HG02763 (cell line): ENCODE measurements around the gene LIMD2.

Experiments used
- ATAC-seq: cut with Tn5 transposase; IDR thresholded peaks from one replicate; pipeline ENCODE4 v1.9.1; 2021; ENCODE audit warnings: mild to moderate bottlenecking, moderate library complexity; ENCODE audit not compliant: unreplicated experiment

The LIMD2 gene

DNA sequence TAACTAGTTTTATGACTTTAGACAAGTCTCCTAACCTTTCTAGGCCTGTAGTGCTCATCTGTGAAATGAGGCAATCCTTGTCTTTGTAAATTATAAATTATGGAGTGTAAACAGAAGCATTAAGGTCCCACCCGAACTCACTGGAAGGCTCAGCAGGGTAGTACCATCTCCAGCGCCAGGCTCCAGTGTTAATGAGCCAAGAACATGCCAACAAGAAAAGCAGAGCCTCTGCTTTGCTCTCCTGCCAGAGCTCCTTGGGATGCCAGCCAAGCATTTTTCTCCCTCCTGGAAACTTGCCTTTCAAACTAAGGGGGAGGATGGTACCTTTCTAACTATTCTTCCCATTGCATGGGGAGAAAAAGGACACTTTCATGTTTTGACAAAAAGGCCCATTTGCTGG is 14.9 kb downstream of the LIMD2 start:
- ATAC-seq = no peak

DNA sequence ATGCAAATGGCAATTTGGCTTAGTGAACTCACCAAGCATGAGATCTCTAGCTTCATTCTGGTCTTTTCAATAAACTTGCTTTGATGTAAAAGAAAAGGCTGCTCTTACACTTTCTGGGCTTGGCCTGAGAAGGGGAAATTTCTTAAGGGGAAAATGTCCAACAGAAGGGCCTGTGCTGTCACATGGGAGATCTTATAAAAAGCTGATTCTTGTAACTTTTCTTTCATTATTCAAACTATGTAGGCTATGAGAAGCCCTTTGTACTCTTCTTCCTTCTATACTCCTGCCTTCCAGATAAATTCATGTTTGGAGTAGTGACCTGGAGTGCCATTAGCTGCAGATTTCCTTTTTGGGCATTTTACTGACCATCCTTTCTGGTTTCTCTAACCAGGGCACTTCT is 16.9 kb downstream of the LIMD2 start:
- ATAC-seq = no peak

DNA sequence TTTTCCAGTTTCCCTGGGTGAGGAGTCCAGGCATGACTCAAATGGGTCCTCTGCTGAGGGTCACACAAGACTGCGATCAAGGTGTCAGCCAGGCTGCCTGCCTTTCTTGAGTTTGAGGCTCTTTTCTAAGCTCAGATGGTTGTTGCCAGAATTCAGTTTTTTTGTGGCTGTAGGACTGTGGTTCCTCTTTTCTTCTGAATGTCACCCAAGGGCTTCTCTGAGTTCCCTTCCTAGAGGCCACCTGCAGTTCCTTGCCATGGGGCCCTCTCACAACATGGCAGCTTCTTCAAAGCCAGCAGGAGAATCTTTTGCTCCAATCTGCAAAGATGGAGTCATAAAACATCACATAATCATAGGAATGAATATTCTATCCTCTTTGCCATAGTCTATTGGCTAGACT is 17.5 kb downstream of the LIMD2 start:
- no peak for ATAC-seq

DNA sequence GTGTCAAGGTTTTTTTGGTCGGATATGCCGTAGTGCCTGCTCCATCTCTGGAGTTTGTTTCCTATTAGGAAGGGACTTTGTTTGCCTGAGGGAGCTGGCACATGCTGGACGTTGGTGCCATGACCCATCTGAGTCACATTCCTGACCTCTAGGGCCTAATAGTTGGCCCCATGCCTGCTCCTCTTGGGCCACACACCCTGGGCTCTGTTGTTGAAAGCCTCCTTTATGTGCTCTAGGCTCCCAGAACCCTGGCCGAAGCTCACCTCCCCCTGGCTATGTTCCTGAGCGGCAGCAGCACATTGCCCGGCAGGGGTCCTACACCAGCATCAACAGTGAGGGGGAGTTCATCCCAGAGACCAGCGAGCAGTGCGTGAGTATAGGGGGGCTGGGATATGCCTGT is 18.4 kb downstream of the LIMD2 start:
- no peak for ATAC-seq

DNA sequence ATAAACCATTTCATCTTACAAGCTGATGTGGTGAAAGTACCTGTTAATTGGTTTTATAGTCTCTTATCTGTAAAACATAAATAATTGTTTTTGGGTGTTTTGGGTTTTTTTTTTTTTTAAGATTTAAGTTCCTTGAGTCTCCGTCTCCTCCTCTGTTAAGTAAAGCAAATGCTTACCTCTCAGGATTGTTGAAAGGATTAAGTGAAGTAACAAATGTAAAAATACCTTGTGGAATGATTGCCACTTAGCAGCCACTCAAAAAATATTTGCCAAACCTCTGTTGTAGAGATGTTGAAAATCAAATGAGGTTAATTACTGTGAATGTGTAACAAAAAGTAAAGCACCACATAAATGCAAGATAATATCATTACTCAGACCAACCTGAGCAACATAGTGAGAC is 19.2 kb downstream of the LIMD2 start:
- no peak for ATAC-seq

DNA sequence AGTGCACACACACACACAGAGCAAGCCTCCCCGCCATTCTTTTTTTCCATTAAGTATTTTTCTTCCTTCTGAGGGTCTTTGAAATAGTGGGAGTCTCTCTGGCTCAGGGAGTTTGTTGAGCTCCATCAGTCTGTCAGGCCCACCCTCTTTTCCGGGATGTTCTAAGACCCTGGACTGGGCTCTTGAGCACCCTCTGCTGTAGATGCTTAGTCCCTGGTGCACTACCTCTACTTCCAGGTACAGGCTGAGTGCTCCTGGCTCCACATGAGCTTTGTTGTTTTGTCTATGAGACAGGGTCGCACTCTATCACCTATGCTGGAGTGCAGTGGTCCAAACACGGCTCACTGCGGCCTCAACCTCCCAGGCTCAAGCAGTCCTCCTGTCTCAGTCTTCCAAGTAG is 20.7 kb downstream of the LIMD2 start:
- ATAC-seq = no peak

DNA sequence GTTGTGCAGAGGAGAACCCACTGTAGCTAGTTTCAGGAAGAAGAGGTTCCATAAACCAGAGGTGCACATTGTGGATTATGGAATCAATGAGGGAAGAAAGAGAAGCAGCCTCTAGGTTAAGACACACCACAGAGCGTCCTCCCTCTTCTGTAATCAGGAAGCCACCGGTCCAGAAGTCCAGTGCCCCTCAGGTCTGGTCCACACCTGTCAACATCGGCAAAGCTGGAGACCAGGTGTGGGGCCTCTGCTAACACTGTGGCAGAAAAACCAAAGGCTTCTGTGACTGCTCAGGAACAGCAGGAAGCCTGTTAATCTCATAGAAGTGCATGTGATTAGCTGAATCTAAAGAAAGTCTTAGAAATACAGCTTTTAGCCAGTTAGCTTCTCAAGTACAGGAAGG is 23.3 kb downstream of the LIMD2 start:
- ATAC-seq = no peak

DNA sequence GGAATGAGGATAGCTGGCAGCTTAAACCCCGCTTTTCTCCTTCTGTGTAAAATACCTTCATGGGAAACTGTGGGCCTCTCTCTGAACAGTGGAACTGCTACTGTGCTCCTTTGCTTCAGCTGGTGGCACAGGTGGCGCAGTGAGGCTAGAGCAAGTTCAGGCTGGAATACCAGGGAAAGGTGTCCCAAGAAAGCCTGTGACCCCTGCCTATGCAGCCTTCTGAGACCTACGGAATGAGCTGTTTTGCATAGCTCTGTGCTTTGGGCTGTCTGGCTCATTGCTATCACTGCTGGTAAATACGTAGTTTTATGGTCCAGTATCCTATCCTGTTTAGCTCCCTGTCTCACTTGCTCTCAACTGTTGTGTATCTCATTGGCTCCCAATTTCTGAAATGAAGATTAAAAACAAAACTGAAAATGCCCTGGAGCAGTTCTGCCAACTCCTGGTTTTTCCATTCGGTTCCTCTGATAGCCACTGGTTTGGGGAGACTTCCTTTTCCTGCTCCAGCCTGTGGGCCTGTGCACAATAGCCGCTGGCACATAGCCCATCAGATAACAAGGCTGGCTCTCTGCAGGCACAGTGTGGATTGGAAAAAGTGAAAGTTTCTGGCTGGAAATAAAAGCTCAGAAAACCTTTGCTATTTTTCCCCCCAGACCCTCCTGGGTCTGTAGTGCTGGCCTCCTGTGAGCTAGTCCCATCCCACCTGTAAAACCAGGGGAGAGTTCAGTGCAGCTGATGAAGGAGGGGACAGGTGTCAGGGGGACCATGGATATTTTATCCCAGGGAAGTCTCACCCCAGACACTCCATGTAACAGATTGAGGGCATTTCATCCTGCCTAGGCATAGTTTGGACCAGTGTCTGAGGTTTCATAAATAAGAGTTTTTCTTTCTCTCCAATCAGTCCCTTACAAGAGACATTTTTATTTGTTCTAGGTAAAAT is 24.0 kb downstream of the LIMD2 start:
- ATAC-seq = no peak

DNA sequence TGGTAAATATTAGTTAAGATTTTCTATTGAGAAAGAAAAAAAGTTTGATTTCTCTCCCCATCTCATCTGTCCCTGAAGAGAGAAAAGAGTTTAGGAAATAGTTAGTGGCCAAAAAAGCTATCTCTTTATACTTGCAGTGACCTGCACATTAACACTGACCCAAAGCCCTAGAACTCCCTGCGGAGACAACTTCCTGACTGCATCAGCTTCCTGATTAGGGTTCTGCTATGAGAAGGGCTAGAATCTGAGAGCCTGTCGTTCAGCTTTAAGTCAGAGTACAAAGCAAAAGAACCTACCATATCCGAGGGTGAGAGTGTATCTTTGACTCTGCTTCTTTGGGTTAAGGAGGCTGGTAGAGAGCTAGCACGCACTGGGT is 24.7 kb downstream of the LIMD2 start:
- no peak for ATAC-seq

DNA sequence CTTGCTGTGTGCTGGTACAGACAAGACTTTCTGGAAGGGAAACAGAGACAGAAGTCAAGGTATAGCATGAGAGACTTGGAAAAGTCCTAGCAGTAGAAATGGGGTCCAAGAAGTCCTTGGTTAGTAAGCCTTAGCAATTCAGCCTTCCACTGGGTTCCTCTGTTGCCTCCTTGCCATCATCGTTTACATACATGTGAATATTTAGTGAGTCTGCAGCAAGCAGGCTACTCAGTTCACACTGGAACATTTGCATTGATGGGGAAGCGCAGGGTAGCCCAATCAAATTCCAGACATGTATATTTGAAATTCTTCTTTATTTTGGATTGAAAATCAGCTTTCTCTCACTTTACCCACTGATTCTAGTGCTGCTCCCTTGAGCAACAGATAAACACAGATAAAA is 27.1 kb downstream of the LIMD2 start:
- no peak for ATAC-seq

DNA sequence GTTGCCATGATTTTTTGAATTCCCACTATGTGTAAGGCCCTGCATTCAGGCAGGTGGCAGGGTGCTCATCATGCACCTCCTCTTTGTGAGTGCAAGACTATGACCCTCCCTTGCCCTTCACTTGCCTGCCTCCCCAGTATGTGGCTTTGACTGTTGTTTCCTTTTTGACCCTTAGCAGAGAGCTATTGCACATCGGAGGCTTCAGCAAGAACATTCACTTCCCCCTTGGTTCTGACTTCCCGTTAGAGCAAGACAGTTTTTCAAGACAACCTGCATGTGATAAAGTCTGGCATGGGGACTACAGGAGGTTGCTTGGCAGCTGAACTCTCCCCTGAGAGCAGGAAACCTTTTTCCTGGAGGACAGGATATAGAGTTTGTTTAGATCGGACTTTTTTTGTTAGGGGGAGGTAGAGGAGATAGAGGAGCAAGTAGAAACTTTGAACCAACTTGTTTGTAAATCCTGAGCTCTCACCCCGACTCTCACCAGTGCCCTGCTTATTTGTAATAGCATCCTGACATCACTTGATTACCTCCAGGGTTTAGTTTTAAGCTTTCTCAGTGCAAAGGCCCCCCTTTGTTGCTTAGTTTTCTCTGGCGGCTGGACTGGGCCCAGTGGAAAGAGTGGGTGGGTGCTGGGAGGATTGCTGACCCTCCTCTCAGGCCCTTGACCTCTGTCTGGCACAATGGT is 34.3 kb downstream of the LIMD2 start:
- ATAC-seq = no peak

DNA sequence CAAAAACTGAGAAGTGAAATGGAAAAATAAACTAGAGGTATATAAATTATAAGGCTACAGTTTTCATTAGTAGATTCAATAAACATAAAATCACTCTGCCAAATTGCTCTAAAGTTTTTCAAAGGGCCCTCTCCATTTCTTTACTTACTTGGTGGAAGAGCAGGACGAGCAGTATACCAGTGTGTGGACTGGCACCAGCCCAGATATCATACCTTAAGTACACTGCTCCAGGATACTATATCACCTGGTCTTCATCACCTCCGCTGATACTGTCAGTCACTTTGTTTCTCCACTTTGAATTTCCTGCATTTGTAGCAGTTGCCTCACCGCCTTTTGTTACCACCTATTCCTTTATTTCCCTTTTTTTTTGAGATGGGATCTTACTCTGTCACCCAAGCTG is 40.1 kb downstream of the LIMD2 start:
- no peak for ATAC-seq

DNA sequence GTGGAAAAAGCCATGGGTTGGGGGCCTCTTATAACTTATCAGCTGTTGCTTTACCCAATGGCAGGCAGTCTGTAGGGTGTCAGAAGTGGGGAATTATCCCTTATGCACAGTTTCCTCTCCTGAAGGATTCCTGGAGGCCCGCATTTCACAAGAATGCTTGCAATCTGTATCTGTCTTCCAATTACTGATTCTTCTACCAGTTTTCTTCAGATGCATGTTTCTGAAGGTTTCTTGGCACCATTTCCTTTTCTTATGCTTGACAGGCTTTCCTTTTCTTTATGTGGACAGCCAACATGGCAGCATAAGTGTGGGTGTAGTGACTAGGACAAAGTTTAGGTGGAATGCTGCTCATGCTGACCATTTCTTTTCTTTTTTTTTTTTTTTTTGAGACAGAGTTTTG is 41.6 kb downstream of the LIMD2 start:
- ATAC-seq = no peak

DNA sequence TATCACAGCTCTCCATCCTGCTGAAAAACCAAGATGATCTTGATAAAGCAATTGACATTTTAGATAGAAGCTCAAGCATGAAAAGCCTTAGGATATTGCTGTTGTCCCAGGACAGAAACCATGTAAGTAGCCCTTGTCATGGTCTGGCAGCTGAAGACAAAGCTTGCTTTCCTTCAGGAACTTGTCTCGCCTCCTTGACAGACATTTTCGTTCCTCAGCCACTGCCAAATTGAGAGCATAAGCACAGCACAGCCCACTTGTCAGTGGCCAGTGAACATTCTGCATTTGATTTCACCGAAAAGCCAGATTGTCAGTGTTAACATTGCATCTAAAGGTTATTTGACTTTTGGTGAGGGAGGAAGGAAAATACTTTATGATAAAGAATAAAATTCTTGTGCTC is 42.1 kb downstream of the LIMD2 start:
- no peak for ATAC-seq

DNA sequence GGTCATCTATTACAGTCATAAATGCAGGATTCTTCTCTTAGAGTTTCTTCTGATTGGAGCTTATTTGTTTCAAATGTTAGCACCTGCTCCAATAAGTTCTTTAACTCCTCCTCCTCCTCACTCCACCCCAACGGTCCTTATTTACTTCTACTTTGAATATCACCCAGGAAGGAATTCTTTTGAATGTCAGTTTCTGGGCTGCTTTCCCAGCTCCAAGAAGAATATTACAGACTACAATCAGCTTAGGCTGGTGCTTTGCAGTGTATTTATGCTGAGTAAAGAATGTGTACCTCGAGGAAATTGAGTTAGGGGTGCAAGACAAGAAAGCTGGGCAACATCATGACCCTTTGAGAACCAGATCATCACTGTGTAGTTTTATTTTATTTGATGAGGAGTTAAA is 46.9 kb downstream of the LIMD2 start:
- no peak for ATAC-seq

DNA sequence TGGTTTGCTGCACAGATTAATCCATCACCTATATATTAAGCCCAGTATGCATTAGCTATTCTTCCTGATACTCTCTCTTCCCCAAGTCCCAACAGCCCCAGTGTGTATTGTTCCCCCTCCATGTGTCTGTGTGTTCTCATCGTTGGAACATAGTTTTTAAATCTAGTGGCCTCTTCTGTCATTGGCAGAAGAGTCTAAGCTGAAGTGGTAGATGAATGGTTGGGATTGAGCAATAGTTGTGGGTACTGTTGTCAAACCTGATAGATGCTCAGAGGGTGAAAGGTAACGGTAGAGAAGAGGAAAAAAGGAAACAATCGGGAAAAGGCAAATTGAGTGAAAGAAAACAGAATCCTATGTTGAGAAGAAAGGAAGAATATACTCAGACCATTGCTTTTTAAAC is 47.8 kb downstream of the LIMD2 start:
- ATAC-seq = no peak

DNA sequence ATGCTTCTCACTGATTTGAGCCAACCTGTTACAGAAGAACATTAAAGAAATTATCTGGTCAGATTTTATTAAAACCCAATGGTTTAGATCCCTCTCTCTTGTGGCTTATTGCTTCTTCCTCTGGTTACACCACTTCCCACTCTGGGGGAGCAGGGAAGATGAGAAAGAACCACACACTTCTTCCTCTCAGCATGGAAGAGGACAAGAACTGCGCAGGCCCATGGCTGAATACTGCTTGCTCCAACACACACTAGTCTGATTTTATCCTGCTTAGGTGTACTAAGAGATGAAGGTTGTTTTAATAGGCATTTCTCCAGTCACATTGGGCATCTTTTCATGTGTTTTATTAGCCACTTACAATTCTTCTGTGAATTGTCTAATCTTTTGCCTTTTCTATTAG is 50.1 kb downstream of the LIMD2 start:
- no peak for ATAC-seq

DNA sequence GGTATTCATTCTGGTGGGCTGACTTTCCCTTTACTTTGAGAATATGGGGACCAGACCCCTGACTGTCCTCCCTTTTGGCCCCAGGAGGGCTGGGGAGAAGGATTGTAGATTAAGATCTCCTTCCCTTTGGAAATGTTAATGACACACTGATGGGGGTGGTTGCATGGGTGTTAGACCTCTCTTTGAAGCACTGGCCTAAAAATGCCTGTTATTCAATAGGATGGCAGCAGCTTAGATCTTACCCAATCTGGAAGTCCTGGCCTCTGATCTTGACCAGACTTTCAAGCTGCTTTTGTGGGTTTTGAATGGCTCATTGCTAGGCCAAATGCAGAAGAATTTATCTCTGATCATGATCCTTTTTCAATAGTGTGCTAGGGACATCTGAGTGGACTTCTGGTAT is 52.0 kb downstream of the LIMD2 start:
- ATAC-seq = no peak

DNA sequence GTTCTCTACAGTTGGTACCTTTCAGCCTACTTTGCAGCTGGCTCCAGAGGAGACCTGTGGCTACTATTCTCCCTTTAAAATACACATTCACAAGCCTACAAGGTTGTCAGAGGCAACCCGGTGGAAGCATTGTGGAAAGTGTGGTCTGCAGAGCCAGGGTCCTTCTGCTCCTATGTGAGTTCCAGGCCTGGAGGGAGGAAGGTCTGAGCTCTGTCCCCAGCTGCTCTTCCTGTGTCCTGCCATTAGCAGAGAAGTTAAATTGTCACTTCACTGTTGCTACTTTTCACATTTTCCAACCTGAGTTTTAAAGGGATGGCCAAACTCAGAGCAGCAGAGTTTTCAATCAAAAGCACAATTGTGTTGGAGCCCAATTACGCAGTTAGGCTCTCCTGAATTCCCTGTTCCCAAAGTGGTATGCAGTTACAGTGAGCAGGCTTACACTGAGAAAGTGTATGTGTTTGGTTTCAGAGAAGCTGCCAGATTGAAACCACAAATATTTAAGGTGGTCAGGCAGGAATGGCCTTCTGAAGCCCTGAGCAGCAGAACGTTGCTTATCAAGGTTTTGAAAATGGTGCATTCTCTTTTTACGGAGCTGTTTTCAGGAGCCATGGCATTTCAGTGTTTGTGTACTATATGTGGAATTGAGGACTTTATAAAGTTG is 52.7 kb downstream of the LIMD2 start:
- no peak for ATAC-seq

DNA sequence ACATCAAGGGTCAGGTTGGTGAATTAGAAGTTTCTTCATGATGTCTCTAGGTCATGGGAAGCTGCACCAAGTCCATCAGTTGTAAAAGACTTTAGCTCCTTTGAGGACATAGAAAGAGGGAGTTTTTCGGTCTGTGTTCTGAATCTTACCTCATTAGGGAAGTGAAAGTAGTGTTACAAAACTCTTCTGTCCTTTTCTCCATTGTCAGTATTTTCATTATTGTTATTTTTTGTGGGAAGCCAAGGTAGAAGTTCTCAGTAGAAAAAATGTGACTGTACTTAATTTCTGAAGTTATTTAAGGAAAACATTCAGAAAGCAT is 53.5 kb downstream of the LIMD2 start:
- peak; percentile 64 for ATAC-seq
